IPS-NIHi11 (cell line): ENCODE data around the gene MFSD12.
A peak's percentile ranks its signal among the peaks of the same experiment; 100 is the strongest.

Source experiments
- DNase-seq: peaks from one replicate; pipeline ENCODE4 v3.0.0; 2012; ENCODE audit warnings: mixed read lengths, low spot score

The MFSD12 gene

DNA sequence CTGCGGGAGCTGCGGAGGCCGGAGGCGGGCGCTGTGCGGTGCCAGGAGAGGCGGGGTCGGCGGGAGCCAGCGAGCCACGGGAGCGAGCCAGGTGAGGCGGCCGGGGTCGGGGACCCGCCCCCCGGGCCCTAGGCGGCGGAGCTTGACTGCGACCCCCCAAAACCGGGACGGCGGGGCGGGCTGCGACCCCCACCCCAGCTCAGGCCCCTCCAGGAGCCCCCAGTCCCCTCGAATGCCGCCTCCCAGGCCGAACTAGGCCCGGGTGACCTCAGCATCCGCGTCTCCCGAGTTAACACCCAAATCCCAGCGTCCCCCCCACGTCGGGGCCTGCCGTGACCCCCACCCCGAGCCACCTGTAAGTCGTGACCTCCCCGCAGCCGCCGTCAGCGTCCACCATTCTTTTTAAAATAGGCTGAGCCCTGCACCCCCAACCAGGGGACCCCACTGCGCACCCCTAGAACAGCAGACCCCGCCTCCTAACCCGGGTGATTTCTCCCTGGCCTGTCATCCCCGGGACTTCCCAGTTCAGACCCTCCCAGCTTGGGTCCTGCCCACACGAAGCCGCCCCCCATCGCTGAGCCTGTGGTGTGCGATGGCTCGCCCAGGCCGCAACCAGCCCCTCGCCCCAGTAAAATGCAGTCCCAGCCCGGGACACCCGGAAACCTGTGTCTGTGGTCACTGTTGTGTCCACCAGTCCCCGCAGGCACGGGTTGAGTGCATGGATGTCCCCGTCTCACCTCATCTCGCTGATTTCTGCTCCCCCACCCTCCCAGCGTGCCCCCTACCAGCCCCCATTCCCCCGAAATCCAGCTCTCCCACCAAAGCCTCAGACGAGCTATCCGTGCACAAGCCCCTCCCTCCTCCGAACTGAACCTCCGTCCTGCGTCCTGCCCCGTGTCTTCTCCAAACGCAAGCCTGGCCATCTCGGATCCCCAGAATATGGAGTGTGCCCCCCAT, 50.7 kb downstream of the MFSD12 start:
- DNase-seq = no peak

DNA sequence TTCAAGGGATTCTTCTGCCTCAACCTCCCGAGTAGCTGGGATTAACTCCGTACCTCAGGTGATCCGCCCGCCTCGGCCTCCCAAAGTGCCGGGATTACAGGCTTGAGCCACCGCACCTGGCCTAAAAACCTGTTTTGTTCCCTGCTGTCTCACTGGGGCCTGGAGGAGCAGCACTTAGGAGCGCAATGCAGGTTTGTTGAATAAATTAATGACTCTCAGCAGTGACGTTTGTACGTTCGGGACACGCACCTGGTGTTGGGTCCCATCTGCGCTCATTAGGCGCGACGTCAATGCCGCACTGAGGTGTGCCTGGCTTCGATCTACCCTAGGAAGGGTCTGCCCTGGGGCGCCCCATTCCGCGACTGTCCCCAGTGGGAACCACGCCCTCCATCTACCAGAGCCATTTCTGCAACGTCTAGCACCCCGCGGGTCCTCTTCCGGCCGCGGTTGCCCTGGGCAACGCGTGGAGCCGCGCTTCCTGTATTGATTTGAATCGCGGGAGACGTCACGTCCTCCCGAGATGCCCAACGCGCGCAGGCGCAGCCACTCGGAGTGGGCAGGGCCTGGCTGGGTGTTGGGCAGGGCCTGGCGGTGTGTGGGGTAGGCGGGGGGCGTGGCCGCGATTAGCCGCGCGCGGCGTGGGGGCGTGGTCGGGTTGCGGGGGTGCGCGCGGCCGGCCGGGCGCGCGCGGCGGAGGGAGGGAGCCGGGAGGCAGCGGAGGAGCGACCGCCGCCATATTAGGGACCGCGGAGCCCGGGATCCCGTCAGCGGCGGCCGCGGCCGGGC, 51.6 kb downstream of the MFSD12 start, which contains the start of gene FZR1:
FZR1 (plus strand) TSS at position 714 of the 786 bp plus-strand sequence. CDS start 16,679 bp downstream, outside the sequence.
- peak; percentile 97 for DNase-seq

DNA sequence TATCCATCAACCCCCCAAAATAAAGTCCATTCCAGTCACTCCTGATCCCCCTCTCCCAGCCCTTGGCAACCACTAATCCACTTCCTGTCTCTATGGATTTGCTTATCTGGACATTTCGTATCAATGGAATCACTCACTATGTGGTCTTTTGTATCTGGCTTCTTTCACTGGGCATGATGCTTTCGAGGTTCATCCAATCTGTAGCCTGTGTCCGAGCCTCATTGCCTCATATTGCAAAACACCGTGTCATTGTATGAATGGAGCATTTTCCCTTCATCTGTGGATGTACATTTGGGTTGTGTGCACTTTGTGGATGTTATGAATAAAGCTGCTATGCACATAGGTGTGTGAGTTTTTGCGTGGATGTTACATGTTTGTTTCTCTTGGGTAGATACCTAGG, 52.7 kb downstream of the MFSD12 start:
- DNase-seq = no peak

DNA sequence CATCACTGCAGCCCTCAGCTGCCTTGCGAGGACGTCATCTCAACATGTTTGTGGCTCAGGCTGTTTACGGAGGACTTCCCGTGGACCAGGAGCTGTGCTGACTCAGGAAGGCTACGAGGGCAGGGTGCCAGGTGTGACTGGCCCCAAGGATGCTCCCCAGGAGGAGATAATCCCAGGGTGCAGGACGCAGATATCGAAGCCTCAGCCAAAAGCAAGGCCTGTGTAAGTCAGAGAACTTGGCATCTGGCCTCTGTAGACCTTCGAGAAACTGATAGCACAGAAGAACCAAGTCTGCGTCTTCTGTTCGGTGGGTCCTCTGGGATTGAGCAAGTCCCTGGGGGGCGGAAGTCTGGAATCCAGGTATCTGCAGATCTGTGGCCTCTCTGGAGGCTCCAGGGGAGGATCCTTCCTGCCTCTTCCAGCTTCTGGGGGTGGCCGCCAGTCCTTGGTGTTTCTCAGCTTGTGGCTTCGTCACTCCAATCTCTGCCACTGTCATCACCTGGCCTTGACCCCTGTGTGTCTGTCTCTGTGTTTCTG, 54.3 kb downstream of the MFSD12 start:
- DNase-seq = no peak

DNA sequence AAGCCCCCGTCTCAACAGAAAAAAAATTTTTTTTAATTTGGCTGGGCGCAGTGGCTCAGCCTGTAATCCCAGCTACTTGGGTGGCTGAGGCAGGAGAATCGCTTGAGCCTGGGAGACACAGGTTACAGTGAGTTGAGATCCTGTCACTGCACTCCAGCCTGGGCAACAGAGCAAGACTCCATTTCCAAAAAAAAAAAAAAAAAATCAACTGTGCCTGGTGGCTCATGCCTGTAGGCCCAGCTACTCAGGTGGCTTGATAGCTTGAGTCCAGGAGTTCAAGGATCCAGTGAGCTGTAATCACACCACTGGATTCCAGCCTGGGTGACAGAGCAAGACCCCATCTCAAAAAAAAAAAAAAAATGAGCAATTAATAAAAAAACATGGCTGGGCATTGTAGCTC, 55.6 kb downstream of the MFSD12 start:
- no peak for DNase-seq

DNA sequence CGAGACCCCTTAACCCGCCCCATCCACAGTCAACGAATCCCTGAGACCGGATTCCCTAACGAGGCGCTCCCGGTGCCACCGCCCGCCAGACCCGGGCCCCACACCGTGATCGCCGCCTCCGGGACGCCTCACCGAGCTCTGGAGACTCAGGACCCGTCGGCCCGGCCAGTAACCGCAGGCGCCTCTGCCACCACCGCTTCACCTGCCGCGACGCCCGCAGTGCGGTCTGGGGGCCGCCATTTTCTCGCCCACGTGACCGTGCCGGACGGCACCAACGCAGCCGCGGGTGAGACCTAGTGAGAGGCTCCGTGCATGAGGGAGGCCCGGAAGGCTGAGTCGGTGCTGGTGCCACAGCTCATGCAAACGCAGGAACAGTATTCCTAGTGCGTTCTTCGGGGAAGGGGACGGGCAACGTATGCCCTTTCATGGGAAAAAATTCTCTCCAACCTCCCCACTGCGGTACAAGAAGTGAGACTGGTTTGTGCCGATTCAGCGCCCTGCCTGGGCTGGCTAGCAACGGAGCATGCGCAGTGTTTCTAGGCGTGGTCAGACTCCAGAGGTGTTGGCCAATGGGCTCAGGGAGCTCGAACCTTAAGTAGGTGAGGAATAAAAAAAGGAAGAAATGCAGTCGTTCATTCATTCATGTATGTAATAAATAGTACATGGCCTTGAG, 56.8 kb downstream of the MFSD12 start, which contains the start of gene DOHH:
DOHH (minus strand) TSS at position 246 of the 673 bp plus-strand sequence. CDS start 3,860 bp downstream, outside the sequence.
- peak; percentile 95 for DNase-seq

DNA sequence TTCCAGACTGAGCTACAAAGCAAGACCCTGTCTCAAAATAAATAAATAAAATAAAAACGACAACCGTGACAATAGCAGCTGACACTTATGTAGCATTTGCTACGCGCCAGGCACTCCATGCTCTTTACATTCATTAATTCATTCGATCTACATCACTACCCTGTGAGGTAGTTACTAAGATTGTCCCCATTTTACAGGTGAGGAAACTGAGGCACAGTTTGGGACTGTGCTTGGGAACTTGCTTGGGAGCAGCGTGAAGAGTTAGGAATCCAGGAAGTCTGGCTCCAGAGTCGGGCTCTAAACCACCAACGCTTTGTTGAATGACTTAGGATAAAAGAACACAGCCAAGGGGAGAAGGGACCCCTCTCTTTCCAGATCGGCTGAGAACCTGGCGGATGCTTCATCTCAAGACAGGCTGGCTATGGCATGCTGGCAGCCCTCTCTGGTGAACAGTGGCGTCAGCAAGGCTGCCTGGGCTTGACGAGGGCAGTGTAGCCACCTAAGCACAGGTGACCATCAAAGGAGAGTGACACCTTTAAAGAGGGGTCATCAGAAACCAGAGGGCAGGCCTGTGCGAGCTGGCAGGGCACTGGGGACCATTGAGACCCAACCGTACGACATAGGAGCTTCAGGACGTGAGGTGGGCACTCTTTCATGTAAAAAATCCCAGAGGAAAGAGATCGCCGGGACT, 57.5 kb downstream of the MFSD12 start:
- peak; percentile 32 for DNase-seq

DNA sequence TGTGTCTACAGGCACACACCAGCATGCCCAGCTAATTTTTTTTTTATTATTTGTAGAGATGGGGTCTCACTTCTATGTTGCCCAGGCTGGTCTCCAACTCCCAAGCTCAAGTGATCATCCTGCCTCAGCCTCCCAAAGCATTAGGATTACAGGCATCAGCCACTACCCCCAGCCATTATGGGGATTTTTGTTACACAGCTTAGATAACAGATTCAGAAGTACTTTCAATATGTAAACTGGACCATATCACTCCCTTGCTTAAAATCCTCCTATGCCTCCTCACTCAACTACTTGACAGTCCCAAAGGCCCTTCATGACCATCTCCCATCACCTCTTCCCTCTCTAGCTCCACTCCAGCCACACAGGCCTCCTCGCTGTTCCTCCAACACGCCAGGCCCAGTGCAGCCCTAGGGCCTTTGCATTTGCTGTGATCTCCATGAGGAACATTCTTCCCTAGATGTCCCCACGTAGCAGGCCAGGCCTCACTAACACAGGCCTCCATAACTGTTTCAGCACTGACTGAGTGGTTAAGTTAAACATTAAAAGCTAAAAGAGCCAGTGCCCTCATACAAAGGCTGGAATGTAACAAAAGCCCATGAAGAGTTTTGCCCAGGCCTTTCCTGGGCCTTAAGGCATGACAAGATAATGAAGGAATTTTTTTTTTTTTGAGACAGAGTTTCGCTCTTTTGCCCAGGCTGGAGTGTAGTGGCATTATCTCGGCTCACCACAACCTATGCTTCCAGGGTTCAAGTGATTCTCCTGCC, 59.4 kb downstream of the MFSD12 start:
- DNase-seq = no peak

DNA sequence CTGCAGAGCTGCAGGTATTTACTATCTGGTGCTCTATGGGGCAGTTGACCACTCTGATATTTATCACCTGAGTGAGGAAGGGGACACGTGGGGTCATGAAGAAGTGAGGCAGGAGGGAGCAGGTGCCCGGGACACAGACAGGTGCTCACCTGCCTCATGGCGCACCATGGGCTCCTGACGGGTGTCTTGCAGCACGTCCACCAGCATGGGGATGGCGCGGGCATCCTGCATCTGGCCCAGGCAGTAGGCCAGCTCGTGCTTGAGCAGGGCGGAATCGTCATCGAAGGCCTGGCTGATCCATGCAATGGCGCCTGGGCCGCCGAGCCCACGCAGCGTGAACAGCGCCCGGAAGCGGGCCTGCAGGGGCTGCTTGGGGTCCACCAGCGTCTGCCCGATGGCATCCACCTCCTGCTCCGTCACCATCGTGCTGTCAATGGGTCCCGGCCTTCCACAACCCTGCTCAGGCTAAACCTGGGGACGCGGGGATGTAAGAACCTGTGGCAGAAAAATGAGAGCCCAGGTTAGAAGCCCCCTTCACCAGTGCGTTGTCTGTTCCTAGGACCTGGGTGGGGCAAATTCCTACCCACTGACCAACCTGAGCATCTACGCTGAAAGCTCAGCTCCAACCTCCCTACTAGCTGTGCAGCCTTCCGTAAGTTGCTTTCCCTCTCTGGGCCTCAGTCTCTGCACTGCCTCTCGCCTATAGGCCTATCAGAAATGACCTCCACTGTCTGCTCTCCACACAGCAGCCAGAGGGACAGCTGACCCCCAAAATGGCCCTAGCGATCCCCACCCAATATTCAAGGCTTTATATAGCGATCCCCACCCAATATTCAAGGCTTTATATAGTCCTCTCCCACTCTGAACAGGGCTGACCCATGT, 60.8 kb downstream of the MFSD12 start:
- no peak for DNase-seq

DNA sequence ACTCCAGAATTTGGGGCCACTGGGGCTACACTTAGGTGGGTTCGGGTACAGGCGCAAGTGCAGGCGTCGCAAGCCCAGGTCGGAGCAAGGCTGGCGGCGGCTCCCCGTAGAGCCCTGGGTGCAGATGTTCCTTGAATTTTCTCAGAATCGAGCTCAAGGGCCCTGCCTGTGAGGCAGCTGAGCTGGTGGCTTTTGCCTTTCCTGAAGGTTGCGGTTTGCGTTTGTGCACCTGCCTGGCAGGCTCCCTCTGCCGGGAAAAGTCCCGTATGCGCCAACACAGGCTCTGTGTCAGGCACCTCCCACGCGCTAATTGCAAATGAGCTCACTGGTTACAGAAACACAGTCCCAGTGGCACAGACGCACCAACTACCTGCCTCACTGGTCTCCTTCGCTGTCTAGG, 62.8 kb downstream of the MFSD12 start:
- DNase-seq = no peak
